ENCODE data around the gene EMX1. TPM values are rescaled to one million over a fixed set of nuclear protein-coding genes. Genes with fewer than 3 reads are reported as not detected.

Gene EMX1
- total RNA-seq, 4 donors from 2014 or later = 0.21 TPM; not detected in 3

- H3K27me3 ChIP-seq = no peaks in the 10 kb centered on the region
- no peak overlapping the region for H3K4me3 ChIP-seq
- no peak for DNase-seq
- H3K36me3 ChIP-seq = no peaks in the 10 kb centered on the region
- no peaks in the 10 kb centered on the region for H3K9me3 ChIP-seq
- H3K4me1 ChIP-seq = no peaks in the 10 kb centered on the region
- no peak for TF ChIP-seq CTCF (IDR thresholded peaks at IDR 0.05)
- TF ChIP-seq POLR2A (IDR thresholded peaks at IDR 0.05) = no peak
- intact Hi-C loops (cut with DNase I; ENCODE audit: low total_unique reads) = no loop called here
- H3K27ac ChIP-seq = no peak overlapping the region
Measured at GRCh38 chr2:72965770-72966450, 48.6 kb downstream of the EMX1 start.

GRCh38 chr2:72968286-72968685, 51.0 kb downstream of the EMX1 start:
- no peak for DNase-seq
- TF ChIP-seq CTCF (IDR thresholded peaks at IDR 0.05) (no peak), POLR2A (IDR thresholded peaks at IDR 0.05) (no peak)
- H3K36me3 ChIP-seq = no peaks in the 10 kb centered on the region
- no peaks in the 10 kb centered on the region for H3K9me3 ChIP-seq
- no peaks in the 10 kb centered on the region for H3K4me1 ChIP-seq
- H3K4me3 ChIP-seq = no peak overlapping the region
- H3K27me3 ChIP-seq = no peaks in the 10 kb centered on the region
- no peak overlapping the region for H3K27ac ChIP-seq
- intact Hi-C loops (cut with DNase I; ENCODE audit: low total_unique reads) = no loop called here

GRCh38 chr2:72969706-72970105, 52.4 kb downstream of the EMX1 start:
- TF ChIP-seq POLR2A (IDR thresholded peaks at IDR 0.05) = no peak
- H3K36me3 ChIP-seq = no peaks in the 10 kb centered on the region
- H3K4me3 ChIP-seq = no peak overlapping the region
- intact Hi-C loops (cut with DNase I; ENCODE audit: low total_unique reads) = no loop called here
- no peak for DNase-seq
- H3K27me3 ChIP-seq = no peaks in the 10 kb centered on the region
- H3K27ac ChIP-seq = no peak overlapping the region
- no peaks in the 10 kb centered on the region for H3K9me3 ChIP-seq
- H3K4me1 ChIP-seq = no peaks in the 10 kb centered on the region

GRCh38 chr2:72971036-72971435, 53.7 kb downstream of the EMX1 start:
- Histone ChIP-seq H3K9me3 (no peaks in the 10 kb centered on the region), H3K27ac (no peak overlapping the region), H3K4me3 (no peak overlapping the region), H3K27me3 (no peaks in the 10 kb centered on the region), H3K4me1 (no peaks in the 10 kb centered on the region), H3K36me3 (no peaks in the 10 kb centered on the region)
- no peak for DNase-seq
- intact Hi-C loops (cut with DNase I; ENCODE audit: low total_unique reads) = no loop called here
- no peak for TF ChIP-seq POLR2A (IDR thresholded peaks at IDR 0.05)
- TF ChIP-seq CTCF (IDR thresholded peaks at IDR 0.05) = no peak

- TF ChIP-seq CTCF (IDR thresholded peaks at IDR 0.05) (no peak), POLR2A (IDR thresholded peaks at IDR 0.05) (no peak)
- H3K4me1 ChIP-seq = no peaks in the 10 kb centered on the region
- H3K27me3 ChIP-seq = no peaks in the 10 kb centered on the region
- H3K9me3 ChIP-seq = no peaks in the 10 kb centered on the region
- H3K4me3 ChIP-seq = no peak overlapping the region
- H3K36me3 ChIP-seq = no peaks in the 10 kb centered on the region
- no peak overlapping the region for H3K27ac ChIP-seq
- no peak for DNase-seq
- intact Hi-C loops (cut with DNase I; ENCODE audit: low total_unique reads) = no loop called here
Measured at GRCh38 chr2:72972352-72973136, 55.2 kb downstream of the EMX1 start.
